NCI-H1417 treated with DMSO at 0.1 percent for 48 hours (cell line): ENCODE results near the gene DCAKD.
A peak's percentile ranks its signal among the peaks of the same experiment; 100 is the strongest.

Experiments used
- DNase-seq: peaks from one replicate; lab custom pipeline; 2025; lab: John Stamatoyannopoulos, UW

The DCAKD gene, protein sequence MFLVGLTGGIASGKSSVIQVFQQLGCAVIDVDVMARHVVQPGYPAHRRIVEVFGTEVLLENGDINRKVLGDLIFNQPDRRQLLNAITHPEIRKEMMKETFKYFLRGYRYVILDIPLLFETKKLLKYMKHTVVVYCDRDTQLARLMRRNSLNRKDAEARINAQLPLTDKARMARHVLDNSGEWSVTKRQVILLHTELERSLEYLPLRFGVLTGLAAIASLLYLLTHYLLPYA

GRCh38 chr17:45051060-45051719, at the start of gene DCAKD:
Gene DCAKD (minus strand): TSS chr17:45051632. CDS start chr17:45034885, 16,747 bp downstream.
- peak; percentile 70 for DNase-seq

DNA sequence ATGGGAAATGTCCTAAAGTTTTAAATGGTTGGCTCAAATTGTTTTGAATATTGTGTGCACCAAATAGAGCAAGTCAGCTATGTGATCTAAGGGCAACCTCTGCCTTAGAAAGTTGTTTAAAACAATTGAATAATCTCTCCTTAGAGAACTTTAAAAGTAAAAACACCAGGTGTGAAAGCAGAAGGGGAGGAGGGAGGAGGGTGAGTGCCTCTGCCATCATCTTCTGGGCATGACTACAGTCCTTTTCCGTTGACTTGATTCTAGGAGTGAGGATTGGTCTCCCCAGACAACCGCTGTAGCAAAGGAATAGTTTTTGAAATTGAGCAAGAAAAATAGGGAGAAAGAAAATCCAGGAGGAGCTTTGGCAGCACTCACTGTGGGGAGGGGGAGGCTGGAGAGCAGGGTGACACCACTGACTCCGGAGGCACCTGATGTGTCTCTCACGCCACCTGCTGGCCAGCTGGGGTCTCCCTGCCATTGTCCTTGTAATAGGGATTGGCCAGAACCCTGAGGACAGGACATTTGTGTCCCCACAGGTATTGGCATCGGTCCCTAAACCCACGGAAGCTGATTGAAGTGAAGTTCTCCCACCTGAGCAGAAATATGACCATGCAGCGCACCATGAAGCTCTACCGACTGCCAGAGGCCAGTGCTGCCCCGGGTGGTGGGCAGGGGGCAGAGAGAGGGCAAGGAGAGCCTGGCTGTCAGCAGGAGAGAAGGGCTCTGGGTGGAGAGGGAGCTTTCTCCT, 47.6 kb upstream of the DCAKD start:
- DNase-seq = peak; percentile 3

- no peak for DNase-seq
These were observed 46.8 kb upstream of the DCAKD start for GRCh38 chr17:45098081-45098868.

- DNase-seq = no peak
These were observed 45.5 kb upstream of the DCAKD start for GRCh38 chr17:45096926-45097325.

GRCh38 chr17:45096141-45096540, 44.7 kb upstream of the DCAKD start:
- no peak for DNase-seq

DNA sequence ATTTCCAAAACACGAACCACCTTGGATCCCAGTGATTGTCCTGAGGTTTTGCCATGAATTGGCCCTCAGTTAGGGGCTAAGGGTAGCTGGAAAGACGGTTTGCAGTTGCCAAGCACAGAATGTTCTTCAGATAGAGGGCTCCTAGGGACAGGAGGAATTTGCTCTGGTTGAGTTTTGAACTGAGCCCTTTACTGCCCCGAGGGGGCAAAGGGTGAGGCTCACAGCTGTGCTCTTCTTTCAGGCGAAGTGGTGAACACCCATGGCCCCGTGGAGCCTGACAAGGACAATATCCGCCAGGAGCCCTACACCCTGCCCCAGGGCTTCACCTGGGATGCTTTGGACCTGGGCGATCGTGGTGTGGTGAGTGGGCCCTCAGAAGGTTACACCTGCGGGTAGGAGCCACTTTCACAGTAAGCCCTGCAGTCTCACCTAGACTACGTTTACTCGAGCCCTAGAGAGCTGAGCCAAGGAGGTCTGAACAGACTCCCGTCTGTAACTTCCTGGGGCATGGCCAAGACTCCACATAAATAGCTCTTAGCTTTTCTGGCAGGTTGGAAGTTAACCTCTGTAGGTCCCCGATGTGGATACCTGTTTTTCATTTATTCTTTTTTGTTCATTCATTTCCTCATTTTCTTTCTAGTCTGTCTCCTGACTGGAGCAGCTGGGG, 42.1 kb upstream of the DCAKD start:
- DNase-seq = no peak

DNA sequence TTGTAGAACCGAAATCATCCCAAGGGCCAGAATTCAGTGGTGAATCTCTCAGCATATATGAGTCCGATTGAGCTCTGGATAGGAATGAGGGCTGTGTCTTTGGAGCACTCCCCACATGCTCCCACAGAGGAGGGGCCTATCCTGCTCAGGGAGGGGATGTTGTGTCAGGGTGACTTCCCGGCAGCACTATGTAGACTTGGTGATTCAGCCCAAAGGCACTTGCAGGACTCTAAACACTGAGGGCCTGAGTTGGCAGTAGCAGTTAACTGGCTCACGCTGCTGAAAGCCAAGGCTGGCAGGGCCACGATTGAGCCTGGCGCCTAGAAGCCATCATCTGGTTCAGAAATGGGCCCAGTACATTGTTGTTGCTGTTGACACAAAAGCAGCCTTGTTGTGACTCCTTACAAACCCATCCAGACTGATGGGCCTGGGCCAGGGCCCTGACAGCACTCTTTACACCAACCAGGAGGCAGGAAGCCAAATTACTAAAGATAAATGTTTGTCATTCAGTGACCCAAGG, 41.5 kb upstream of the DCAKD start:
- DNase-seq = no peak

DNA sequence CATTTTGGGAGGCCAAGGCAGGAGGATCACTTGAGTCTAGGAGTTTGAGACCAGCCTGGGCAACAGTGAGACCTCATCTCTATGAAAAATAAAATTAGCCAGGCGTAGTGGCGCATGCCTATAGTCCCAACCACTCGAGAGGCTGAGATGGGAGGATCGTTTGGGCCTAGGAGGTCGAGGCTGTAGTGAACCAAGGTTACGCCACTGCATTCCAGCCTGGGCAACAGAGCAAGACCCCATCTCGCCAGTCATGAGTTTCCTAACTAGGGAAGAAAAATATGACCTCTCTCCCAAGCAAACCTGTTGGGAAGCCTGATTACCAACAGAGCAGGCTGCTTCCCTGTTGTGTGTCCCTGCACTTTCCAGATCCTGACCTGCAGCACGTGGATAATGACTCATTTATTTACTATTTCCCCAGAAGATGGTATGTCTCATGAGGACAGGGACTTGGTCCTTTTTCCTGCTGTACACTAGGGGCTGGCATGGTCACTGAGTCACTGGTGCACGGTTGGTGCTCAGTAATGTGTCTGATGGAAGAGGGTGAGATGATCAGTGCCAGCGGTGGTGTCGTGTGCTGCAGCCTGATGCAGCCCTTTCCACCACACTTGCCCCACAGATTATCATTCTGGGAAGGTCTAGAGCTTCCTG, 40.5 kb upstream of the DCAKD start:
- no peak for DNase-seq

GRCh38 chr17:45090711-45091110, 39.3 kb upstream of the DCAKD start:
- no peak for DNase-seq

GRCh38 chr17:45088741-45089140, 37.3 kb upstream of the DCAKD start:
- no peak for DNase-seq

- no peak for DNase-seq
These were observed 36.5 kb upstream of the DCAKD start for GRCh38 chr17:45087978-45088377.

- no peak for DNase-seq
These were observed 36.1 kb upstream of the DCAKD start for GRCh38 chr17:45087504-45087975.

GRCh38 chr17:45086865-45087503, 35.6 kb upstream of the DCAKD start:
- no peak for DNase-seq

GRCh38 chr17:45086391-45086790, 35.0 kb upstream of the DCAKD start:
- DNase-seq = no peak

- no peak for DNase-seq
These were observed 29.7 kb upstream of the DCAKD start for GRCh38 chr17:45081047-45081703.

DNA sequence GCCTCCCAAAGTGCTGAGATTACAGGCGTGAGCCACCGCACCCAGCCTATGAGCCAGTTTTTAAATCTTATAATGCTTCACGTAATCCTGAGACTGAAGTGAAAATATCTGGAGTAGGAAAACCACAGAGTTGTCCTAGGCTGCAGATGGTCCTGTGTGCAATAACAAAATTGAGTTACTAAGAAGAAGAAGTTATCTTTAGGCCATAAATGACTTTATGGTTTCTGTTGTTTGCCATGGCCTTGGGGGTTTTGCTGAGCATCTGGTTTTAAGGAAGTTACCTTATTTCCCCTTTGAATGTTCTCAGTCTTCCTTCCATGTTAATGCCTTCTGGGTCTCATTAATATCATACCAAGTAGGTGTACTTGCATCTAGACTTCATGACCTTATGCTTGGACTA, 26.2 kb upstream of the DCAKD start:
- DNase-seq = no peak

DNA sequence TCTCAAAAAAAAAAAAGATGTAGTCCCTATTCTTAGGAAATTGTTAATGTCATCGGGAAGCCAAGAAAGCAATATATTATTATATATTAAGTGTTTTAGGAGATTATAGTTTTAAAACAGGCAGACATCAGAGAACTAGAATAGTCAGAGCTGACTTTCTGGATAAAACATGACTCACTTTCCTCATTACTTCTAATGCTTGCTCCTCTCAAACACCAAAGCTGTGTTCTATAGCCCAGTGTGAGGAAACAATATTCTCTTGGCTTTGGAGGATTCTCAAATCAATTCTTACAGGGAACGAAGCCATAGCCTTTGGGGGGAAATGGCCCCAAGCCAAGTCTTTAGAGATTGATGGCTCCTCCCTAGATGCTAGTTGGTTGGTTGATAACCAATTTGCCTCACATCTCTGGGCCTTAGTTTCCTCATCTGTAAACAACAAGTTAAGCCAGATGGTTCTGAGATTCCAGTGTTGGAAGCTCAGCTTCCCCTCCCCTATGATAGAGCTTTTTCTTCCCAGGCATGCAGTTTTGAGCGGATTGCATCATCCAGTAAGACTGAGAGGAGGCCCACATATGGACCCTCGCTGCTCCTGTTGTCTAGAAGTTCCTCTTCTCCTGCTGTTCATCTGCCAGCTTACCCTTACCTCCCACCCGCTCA, 22.1 kb upstream of the DCAKD start:
- no peak for DNase-seq

- no peak for DNase-seq
These were observed 19.4 kb upstream of the DCAKD start for GRCh38 chr17:45070809-45071208.

DNA sequence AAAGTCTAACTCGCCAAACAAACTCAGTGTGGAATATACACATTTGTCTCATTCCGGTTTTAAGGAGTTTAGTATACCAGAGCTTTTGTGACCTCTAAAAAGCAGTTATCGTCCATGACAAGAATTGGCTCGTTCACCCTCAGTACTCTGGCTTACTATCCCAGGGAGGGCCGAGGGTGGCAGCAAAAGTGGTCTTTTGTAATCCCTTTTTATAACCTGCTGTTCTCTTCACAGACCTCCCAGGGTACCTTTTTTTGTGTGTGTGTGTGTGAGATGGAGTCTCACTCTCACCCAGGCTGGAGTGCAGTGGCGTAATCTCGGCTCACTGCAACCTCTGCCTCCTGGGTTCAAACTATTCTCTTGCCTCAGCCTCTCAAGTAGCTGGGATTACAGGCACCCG, 18.6 kb upstream of the DCAKD start:
- no peak for DNase-seq
